WTC11 (cell line): Measurements from ENCODE around the gene CCNF.

Experiments
- ATF2 ChIP-seq: sonication (generic); formaldehyde crosslinking; IDR thresholded peaks from 2 replicates; pipeline ENCODE4 v1.8.1; 2022; ENCODE audit warnings: low read depth, missing genetic modification reagents, borderline replicate concordance
- ATF6 ChIP-seq: sonication (generic); formaldehyde crosslinking; IDR thresholded peaks from 2 replicates; pipeline ENCODE4 v1.8.1; 2023; ENCODE audit warnings: mild to moderate bottlenecking, missing genetic modification reagents
- CREB1 ChIP-seq: sonication (generic); formaldehyde crosslinking; IDR thresholded peaks from 2 replicates; pipeline ENCODE4 v1.8.0; 2023; ENCODE audit warnings: mild to moderate bottlenecking, missing genetic modification reagents
- CTCF ChIP-seq: fragments of 200-600 bp; IDR thresholded peaks from 2 replicates; pipeline ENCODE4 v1.8.0; 2022; ENCODE audit warnings: antibody characterized with exemption
- ELF4 ChIP-seq: sonication (generic); formaldehyde crosslinking; IDR thresholded peaks from 2 replicates; pipeline ENCODE4 v1.8.1; 2022; ENCODE audit warnings: low read depth, mild to moderate bottlenecking, moderate library complexity, missing genetic modification reagents
- FOXK1 ChIP-seq: sonication (generic); formaldehyde crosslinking; IDR thresholded peaks from 2 replicates; pipeline ENCODE4 v1.8.0; 2022; ENCODE audit warnings: mild to moderate bottlenecking, moderate library complexity, missing genetic modification reagents
- JUN ChIP-seq: sonication (generic); formaldehyde crosslinking; IDR thresholded peaks from 2 replicates; pipeline ENCODE4 v1.8.0; 2023; ENCODE audit warnings: mild to moderate bottlenecking, missing genetic modification reagents
- MXD4 ChIP-seq: fragments of 250-450 bp; sonication (Bioruptor Pico); IDR thresholded peaks from 2 replicates; pipeline ENCODE4 v1.8.0; 2021; ENCODE audit warnings: mild to moderate bottlenecking, moderate library complexity, borderline replicate concordance
- PRDM15 ChIP-seq: sonication (generic); formaldehyde crosslinking; IDR thresholded peaks from 2 replicates; pipeline ENCODE4 v1.8.0; 2022; ENCODE audit warnings: missing genetic modification reagents
- TP53 ChIP-seq: sonication (generic); formaldehyde crosslinking; IDR thresholded peaks from 2 replicates; pipeline ENCODE4 v1.8.1; 2023; ENCODE audit warnings: mild to moderate bottlenecking, missing genetic modification reagents
- USF1 ChIP-seq: sonication (generic); formaldehyde crosslinking; IDR thresholded peaks from 2 replicates; pipeline ENCODE4 v1.8.0; 2022; ENCODE audit warnings: mild to moderate bottlenecking, missing genetic modification reagents
- ZNF317 ChIP-seq: sonication (generic); formaldehyde crosslinking; IDR thresholded peaks from 2 replicates; pipeline ENCODE4 v1.8.1; 2023; ENCODE audit warnings: low read depth, mild to moderate bottlenecking, moderate library complexity, missing genetic modification reagents, borderline replicate concordance
- ZNF423 ChIP-seq: fragments of 250-450 bp; sonication (Bioruptor Pico); IDR thresholded peaks from 2 replicates; pipeline ENCODE4 v2.1.2; 2022; ENCODE audit warnings: mild to moderate bottlenecking, moderate library complexity

GRCh38 chr16:2499454-2499853 is 70.2 kb downstream of the CCNF start:
- TF ChIP-seq CTCF (no peak), FOXK1 (CRISPR knock-in tag) (no peak), USF1 (CRISPR knock-in tag) (no peak), CREB1 (CRISPR knock-in tag) (no peak), TP53 (CRISPR knock-in tag) (no peak), ELF4 (CRISPR knock-in tag) (no peak), ATF2 (CRISPR knock-in tag) (no peak), PRDM15 (CRISPR knock-in tag) (no peak), MXD4 (CRISPR knock-in tag) (no peak), ATF6 (CRISPR knock-in tag) (no peak), ZNF423 (no peak), ZNF317 (no peak), JUN (CRISPR knock-in tag) (no peak)
